Esophagus mucosa (tissue), 1 donor: ENCODE measurements around the gene MICAL1. TPM values are rescaled to one million over a fixed set of nuclear protein-coding genes. Genes with fewer than 3 reads are reported as not detected.
A peak's percentile ranks its signal among the peaks of the same experiment; 100 is the strongest.

ENCODE experiments used
- ATAC-seq: fragments of 200-7000 bp; cut with Tn5 transposase; one replicate; pipeline ENCODE4 v1.9.1; 2020
- total RNA-seq: library from RNA; stranded (reverse); gene quantifications from one replicate; pipeline ENCODE4 v1.2.4, GENCODE V29; 2023
- donor health status: DM: yes; HTN: yes; CAD: no.

Gene MICAL1
- total RNA-seq, 1 donor from 2014 or later: 7.4 TPM

DNA sequence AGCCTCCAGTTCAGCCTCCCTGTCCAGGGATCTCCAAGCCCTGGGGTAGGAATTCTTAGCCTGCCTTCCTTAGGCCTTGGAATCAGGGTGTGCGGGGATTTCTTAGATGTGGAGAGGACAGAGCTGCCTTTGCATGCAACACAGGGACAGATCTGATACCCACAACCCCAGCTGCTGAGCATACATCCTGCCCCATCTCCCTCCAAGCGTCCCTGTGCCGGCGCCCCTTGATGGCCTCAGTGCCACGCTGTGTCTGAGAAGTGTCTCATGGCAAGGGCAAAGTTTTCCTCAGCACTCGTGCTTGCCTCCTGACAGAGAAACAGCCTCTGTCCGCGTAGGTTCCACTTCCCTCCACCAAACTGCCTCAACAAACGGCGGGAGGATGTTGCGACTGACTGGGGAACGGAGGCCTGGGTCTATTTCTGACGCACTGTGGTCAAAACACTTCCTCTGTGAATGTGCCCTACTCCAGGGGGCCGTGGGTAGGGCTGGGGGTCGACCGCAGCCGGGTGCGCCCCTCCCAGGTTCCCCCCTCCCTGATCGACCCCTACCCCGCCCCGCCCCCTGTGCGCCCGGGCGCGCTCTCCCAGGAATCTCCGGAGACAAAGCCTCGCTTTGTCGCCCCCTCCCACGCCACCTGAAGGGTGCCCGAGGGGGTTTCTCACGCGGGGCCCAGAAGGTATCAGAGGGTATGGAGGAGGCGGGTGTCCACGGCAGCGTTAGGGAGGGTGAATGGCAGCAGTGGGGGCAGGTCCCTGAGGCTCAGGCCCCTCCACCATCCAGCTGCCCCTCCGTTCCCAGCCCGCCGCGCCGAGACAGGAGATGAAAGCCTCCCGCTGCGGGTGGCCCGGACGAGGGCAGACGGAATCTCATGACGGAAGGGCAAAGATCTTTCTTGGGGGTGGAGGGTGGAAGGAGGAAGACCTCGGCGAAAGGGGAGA lies 806 bp downstream of the MICAL1 start:
- peak; percentile 15 for ATAC-seq

DNA sequence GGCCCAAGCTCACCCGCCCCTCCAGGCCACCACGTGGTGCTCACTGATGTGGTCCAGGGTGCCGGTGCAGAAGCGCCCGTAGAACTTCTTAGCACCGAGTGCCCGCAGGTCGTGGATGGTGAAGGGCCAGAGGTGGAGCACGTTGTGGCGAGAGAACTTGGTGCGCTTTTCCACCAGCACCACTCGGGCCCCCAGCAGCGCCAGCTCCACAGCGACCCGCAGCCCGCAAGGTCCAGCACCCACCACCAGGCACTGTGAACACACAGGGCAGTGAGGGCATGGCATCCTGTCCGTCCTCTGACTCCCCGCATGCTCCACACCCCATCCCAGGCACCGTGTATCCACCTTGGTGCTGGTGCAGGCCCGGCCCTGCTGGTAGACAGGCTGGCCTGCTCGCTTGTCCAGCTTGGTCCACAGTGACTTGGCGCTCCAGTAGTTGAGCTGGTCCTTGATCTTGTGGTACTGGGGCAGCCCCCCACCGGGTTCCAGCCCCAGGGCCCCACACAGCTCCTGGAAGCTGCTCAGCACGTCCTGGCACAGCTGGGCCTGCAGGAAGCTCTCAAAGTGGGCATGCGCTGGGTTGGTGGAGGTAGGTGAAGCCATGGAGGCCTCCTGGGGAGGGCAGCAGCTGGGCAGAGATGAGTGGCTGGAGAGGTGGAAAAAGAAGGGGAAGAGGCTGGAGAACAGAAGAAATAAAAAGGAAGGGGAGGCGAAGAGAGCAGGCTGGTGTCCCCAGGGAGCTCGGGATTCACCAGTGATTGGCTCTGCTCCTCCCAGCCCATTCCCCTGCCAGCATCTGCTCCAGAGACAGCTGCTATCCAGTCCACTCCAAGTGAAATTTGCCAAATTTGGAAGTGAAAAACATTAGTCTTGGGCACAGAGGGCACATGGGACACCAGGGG lies 1.7 kb downstream of the MICAL1 start:
- ATAC-seq: no peak

DNA sequence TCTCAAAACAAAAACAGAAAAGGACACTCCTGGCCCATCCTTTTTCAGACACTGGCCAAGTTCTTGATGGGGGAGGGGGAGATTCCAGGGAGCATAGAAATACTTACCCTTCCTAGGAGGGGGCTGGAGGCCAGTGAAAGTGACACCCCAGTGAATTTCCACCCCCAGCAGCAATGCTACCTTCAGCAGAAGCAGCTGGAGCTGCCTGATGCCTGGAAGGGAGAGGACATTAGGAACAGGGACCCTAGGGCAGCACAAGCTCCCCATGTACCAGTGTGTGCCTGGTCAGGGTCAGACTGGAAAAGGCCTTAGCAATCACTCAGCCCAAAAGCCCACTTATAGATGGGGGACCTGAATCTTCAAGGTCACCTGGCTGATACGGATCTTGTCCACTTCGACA lies 2.4 kb downstream of the MICAL1 start:
- ATAC-seq: no peak

GRCh38 chr6:109452181-109452580 lies 3.4 kb downstream of the MICAL1 start:
- no peak for ATAC-seq

GRCh38 chr6:109451376-109451775 lies 4.2 kb downstream of the MICAL1 start:
- ATAC-seq: no peak

- ATAC-seq: no peak
Measured at GRCh38 chr6:109450801-109451200, 4.8 kb downstream of the MICAL1 start.

GRCh38 chr6:109449795-109450673 lies 5.5 kb downstream of the MICAL1 start:
- peak; percentile 19 for ATAC-seq

- ATAC-seq: peak; percentile 2
Measured at GRCh38 chr6:109449064-109449794, 6.3 kb downstream of the MICAL1 start.

GRCh38 chr6:109448615-109449014 lies 7.0 kb downstream of the MICAL1 start:
- ATAC-seq: peak; percentile 1

- ATAC-seq: peak; percentile 4
Measured at GRCh38 chr6:109447878-109448555, 7.6 kb downstream of the MICAL1 start.

GRCh38 chr6:109447087-109447486 lies 8.5 kb downstream of the MICAL1 start:
- no peak for ATAC-seq

DNA sequence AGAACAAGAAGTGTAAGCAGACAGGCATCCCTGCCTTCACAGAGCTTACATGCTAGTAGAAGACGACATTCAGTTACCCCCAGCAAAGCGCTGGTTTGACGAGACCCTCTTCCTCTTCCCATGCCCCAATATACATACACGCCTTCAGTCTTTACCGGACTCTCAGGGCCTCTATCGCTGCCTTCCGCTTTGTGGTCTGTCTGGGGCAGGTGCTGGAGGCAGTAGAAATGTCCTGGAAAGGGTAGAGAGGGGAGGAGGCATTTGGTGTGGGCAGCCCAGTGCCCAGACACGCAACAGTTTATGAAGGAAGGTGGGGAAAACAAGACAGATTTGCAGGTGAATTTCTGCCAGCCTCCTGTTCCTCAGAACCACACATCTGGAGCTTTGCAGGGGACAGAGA lies 9.0 kb downstream of the MICAL1 start:
- no peak for ATAC-seq

- no peak for ATAC-seq
Measured at GRCh38 chr6:109446072-109446471, 9.5 kb downstream of the MICAL1 start.

GRCh38 chr6:109445382-109445781 lies 10.2 kb downstream of the MICAL1 start:
- no peak for ATAC-seq

- no peak for ATAC-seq
Measured at GRCh38 chr6:109443425-109443950, 12.1 kb downstream of the MICAL1 start.

DNA sequence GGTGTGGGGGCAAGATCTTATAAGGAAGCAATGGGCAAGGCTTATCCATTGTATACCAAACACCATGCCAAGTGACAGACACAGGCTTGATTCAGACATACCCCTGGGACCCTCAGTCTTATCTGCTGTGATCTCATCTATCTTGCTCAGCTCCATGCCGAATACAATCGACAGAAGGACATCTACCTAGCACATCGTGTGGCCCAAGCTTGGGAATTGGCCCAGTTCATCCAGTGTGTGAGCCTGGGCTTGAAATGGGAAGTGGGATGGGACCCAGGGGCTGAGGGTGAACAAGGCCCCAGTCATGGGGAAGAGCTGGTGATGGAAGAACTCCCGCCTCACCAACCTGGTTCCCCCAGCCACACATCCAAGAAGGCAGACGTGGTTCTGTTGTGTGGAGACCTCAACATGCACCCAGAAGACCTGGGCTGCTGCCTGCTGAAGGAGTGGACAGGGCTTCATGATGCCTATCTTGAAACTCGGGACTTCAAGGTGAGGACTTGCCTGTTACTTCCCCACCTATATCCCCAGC lies 13.1 kb downstream of the MICAL1 start:
- ATAC-seq: no peak

- ATAC-seq: peak; percentile 51
Measured at GRCh38 chr6:109441069-109441816, 14.3 kb downstream of the MICAL1 start.

DNA sequence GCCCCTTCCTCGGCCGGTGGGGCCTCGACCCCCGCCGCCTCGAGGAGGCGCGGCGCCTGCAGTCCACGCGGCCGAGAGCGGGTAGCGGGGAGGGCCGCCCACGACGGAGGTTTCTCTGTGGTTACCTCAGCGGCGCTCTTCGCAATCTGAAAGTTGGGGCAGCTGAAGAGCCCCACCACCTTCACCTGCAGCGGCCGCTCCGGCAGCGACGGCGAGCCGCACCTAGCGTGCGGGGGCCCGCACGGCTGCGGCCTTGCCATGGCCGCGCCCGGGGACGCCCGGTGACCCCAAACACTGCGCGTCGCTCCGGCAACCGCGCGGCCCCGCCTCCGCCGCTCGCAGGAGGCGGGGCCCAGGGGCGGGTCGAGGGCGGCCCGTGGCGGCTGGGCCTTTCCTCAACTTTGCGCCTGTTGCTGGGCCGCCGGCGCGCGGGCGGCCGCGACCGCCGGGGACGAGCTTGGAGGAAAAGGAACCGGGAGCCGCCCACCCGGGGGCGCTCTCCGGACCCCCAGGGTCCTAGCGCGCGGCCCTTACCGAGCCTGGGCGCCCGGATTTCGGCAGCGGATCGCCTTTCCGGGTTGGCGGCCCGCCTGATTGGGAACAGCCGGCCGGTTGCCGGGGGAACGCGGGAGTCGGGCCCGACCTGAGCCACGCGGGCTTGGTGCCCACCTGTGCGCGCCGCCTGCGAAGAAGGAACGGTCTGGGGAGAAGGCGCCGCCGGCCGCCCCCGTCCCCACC lies 15.1 kb downstream of the MICAL1 start, which contains the start of the genes PPIL6 and SMPD2:
Gene PPIL6, minus strand, starts transcription at position 298 of the 738 bp plus-strand sequence. Its CDS starts 38 bp downstream, at position 260.
Gene SMPD2, plus strand, starts transcription at position 394 of the 738 bp plus-strand sequence. CDS start 398 bp downstream, outside the sequence.
- ATAC-seq: peak; percentile 89

DNA sequence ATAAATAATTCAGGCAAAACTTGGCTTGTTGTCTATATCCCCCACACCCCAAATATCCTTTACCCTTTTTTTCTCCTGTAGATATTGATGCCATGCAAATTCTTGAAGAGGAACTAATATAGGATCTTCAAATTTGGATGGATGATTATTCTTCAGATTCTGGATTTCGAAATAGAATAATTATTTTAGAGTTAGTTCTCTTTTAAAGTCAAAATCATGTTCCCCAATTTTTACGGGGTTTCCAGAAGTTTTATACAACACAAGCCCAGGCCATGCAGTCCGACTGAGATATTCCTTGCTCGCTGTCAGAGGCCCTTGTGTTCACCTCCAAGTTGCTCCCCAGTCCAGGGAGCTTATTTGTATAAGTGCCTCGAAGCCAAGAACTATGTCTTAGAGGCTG lies 19.5 kb downstream of the MICAL1 start:
- ATAC-seq: no peak
